ENCODE data around the gene TESK1. TPM values are rescaled to one million over a fixed set of nuclear protein-coding genes. Genes with fewer than 3 reads are reported as not detected.

Gene TESK1
- total and polyA plus RNA-seq, 2 of the 4 experiments (the other 2 are of a cell fraction) = 3.4 to 21.0 TPM

GRCh38 chr9:35609001-35609819 lies 4.1 kb downstream of the TESK1 start (continued):
- no peak for TF ChIP-seq SMC3 (IDR thresholded peaks at IDR 0.05; ENCODE audit: low read depth, low read length)

GRCh38 chr9:35609820-35610163 lies 4.7 kb downstream of the TESK1 start:
- H3K14ac ChIP-seq (replicated peaks; ENCODE audit: low read depth, low read length) = no peak overlapping the region
- H4K91ac ChIP-seq (ENCODE audit: insufficient read depth, low read depth, low read length) = no peak overlapping the region
- ATAC-seq (ENCODE audit: low read depth) (no peak), DNase-seq (no peak)
- no peak overlapping the region for H2BK5ac ChIP-seq (ENCODE audit: low read depth, low read length, poor library complexity, severe bottlenecking)
- peaks cover 6% of the 10 kb centered on the region; the same call in 1 of the 2 replicates for H3K9me1 ChIP-seq (ENCODE audit: insufficient read depth, low read length)
- no peak overlapping the region for H2AK5ac ChIP-seq (ENCODE audit: low read depth, low read length)
- WGBS, 2 experiments (ENCODE audit: extremely low coverage in 2 of 2, insufficient read length in 1 of 2) = 100% methylated on average over 1 of the region's 13 CpGs; no CpG with 5 or more reads in 1 of the 2 experiments
- peaks cover 7 to 25% of the 10 kb centered on the region in 2 experiments; a peak in 3 of 4 replicates for H3K79me1 ChIP-seq (ENCODE audit: low read depth in 1 of 2, low read length in 2 of 2)
- H3K9ac ChIP-seq (ENCODE audit: low read depth, low read length) = no peak overlapping the region
- no peak overlapping the region for H3K56ac ChIP-seq (ENCODE audit: extremely low read depth, insufficient read depth, low read length)
- ChIA-PET CTCF (no interaction called here), POLR2A (ENCODE audit: unreplicated experiment) (no interaction called here)
- H3K4me1 ChIP-seq (ENCODE audit: control insufficient read depth, insufficient read depth, low read length) = peaks cover 2% of the 10 kb centered on the region
- H3K36me3 ChIP-seq (ENCODE audit: control insufficient read depth, insufficient read depth, low read length) = peaks cover 27% of the 10 kb centered on the region
- H4K20me1 ChIP-seq (ENCODE audit: insufficient read depth, low read length) = peaks cover 8% of the 10 kb centered on the region; the same call in 1 of the 2 replicates
- dilution Hi-C loops (cut with HindIII; ENCODE audit: low sequenced_read_pairs, unreplicated experiment) (no loop called here), in situ Hi-C loops (cut with MboI; ENCODE audit: low sequenced_read_pairs) (no loop called here), intact Hi-C loops (cut with micrococcal nuclease) (loop anchor here (10.0 kb wide), 1 partner anchor 75 kb away; the partner anchor contains the start of gene TPM2)
- no peak for TF ChIP-seq BHLHE40 (IDR thresholded peaks at IDR 0.05; ENCODE audit: low read depth, low read length)
- TF ChIP-seq USF2 (IDR thresholded peaks at IDR 0.05; ENCODE audit: low read depth, low read length) = no peak
- TF ChIP-seq CTCF (conservative IDR thresholded peaks at IDR 0.05; ENCODE audit: low read depth, low read length) = no peak
- TF ChIP-seq POLR2A (IDR thresholded peaks at IDR 0.05; ENCODE audit: low read depth, low read length) = no peak
- no peak for TF ChIP-seq FOS (IDR thresholded peaks at IDR 0.05; ENCODE audit: low read depth, low read length)
- no peak for TF ChIP-seq SMC3 (IDR thresholded peaks at IDR 0.05; ENCODE audit: low read depth, low read length)
- TF ChIP-seq RCOR1 (IDR thresholded peaks at IDR 0.05; ENCODE audit: insufficient replicate concordance, low read length) = no peak
- TF ChIP-seq MAFK (IDR thresholded peaks at IDR 0.05; ENCODE audit: low read depth, low read length) = no peak
- TF ChIP-seq ELK1 (IDR thresholded peaks at IDR 0.05; ENCODE audit: borderline replicate concordance, low read depth, low read length) = no peak
- no peak for TF ChIP-seq MXI1 (IDR thresholded peaks at IDR 0.05; ENCODE audit: borderline replicate concordance, low read depth, low read length)
- TF ChIP-seq RFX5 (IDR thresholded peaks at IDR 0.05; ENCODE audit: low read depth, low read length) = no peak
- no peak for TF ChIP-seq NFE2L2 (IDR thresholded peaks at IDR 0.05; ENCODE audit: low read depth, low read length)
- no peak for TF ChIP-seq CHD1 (IDR thresholded peaks at IDR 0.05; ENCODE audit: low read depth, low read length)
- no peak overlapping the region for H3K4me2 ChIP-seq (ENCODE audit: low read depth, low read length)
- H3K27ac ChIP-seq (ENCODE audit: insufficient read depth, low read length) = no peak overlapping the region
- H2AFZ ChIP-seq (replicated peaks; ENCODE audit: low read length, poor library complexity) = no peak overlapping the region
- H2AK9ac ChIP-seq (replicated peaks; ENCODE audit: low read depth, low read length, poor library complexity) = no peak overlapping the region
- H4K5ac ChIP-seq (ENCODE audit: low read depth, low read length) = no peak overlapping the region
- H3K4ac ChIP-seq (ENCODE audit: low read depth, low read length) = no peak overlapping the region
- no peak overlapping the region for H3K4me3 ChIP-seq (ENCODE audit: insufficient read depth, low read depth, low read length)
- no peak overlapping the region for H3K18ac ChIP-seq (ENCODE audit: low read depth, low read length)
- H3K27me3 ChIP-seq (ENCODE audit: control insufficient read depth, insufficient read depth, low read length) = peaks cover 12% of the 10 kb centered on the region
- no peak overlapping the region for H3K23ac ChIP-seq (ENCODE audit: low read depth, low read length)
- BruUV-seq (replicated peaks) = no TSS peak
- no peak overlapping the region for H2BK15ac ChIP-seq (ENCODE audit: low read depth, low read length)
- H3K9me3 ChIP-seq (ENCODE audit: control insufficient read depth, insufficient read depth, low read length) = no peaks in the 10 kb centered on the region
- no peak overlapping the region for H4K8ac ChIP-seq (ENCODE audit: low read depth in 2 of 2, low read length in 2 of 2)
- no peak overlapping the region for H2BK20ac ChIP-seq (ENCODE audit: low read depth, low read length)
- no peak overlapping the region for H2BK120ac ChIP-seq (ENCODE audit: low read depth, low read length)

Measured in IMR-90 (cell line).